Caco-2 (cell line): ENCODE measurements around the gene PACS1. TPM values are rescaled to one million over a fixed set of nuclear protein-coding genes. Genes with fewer than 3 reads are reported as not detected.

Experiments used
- BruUV-seq: library from RNA; stranded (reverse); fragments of 400-500 nt; replicated peaks from 2 replicates; lab custom pipeline; 2021; lab: Mats Ljungman, UMichigan
- CTCF ChIA-PET: fragments of 300-600 bp; sonication (Branson Sonifier 250); formaldehyde crosslinking; loops from one replicate; lab custom pipeline; 2022; ENCODE audit warnings: antibody characterized with exemption; lab: Charles Lee
- POLR2A ChIA-PET: fragments of 300-600 bp; sonication (Branson Sonifier 250); formaldehyde crosslinking; loops from one replicate; lab custom pipeline; 2022; ENCODE audit warnings: antibody characterized with exemption; lab: Charles Lee
- DNase-seq, 2 experiments: peaks; one replicate each; pipeline versions ENCODE4 v3.0.0 to v3.0.0-alpha.2; 2020 to 2022
- H3K27me3 ChIP-seq: replicated peaks from 2 replicates; pipeline ENCODE4 v1.6.0; 2011; ENCODE audit warnings: low read length; ENCODE audit not compliant: control insufficient read depth, insufficient read depth
- H3K36me3 ChIP-seq: 2 replicates; pipeline ENCODE4 v1.5.1; 2011; ENCODE audit warnings: low read length; ENCODE audit not compliant: control insufficient read depth, insufficient read depth
- H3K4me1 ChIP-seq: fragments of 250-450 bp; sonication (Bioruptor Pico); 2 replicates; pipeline ENCODE4 v1.5.1; 2020; ENCODE audit warnings: mild to moderate bottlenecking
- H3K4me3 ChIP-seq: 2 replicates; pipeline ENCODE4 v1.5.1; 2011; ENCODE audit warnings: low read depth, mild to moderate bottlenecking, control low read depth, low read length
- H3K9me3 ChIP-seq: fragments of 250-450 bp; sonication (Bioruptor Pico); 2 replicates; pipeline ENCODE4 v1.5.1; 2020; ENCODE audit warnings: mild to moderate bottlenecking, moderate library complexity
- H3K27ac Mint-ChIP-seq: one replicate; pipeline ENCODE4 v1.8.0; 2022; ENCODE audit warnings: mixed read lengths; ENCODE audit not compliant: unreplicated experiment
- H3K27me3 Mint-ChIP-seq: one replicate; pipeline ENCODE4 v1.8.0; 2022; ENCODE audit warnings: mixed read lengths; ENCODE audit not compliant: insufficient read depth, unreplicated experiment
- H3K36me3 Mint-ChIP-seq: one replicate; pipeline ENCODE4 v1.8.0; 2022; ENCODE audit warnings: mild to moderate bottlenecking, mixed read lengths; ENCODE audit not compliant: insufficient read depth, unreplicated experiment
- H3K4me1 Mint-ChIP-seq: one replicate; pipeline ENCODE4 v1.8.0; 2022; ENCODE audit warnings: low read depth, mixed read lengths; ENCODE audit not compliant: unreplicated experiment
- H3K4me3 Mint-ChIP-seq: one replicate; pipeline ENCODE4 v1.8.0; 2022; ENCODE audit warnings: mild to moderate bottlenecking, moderate library complexity, mixed read lengths; ENCODE audit not compliant: unreplicated experiment
- H3K9me3 Mint-ChIP-seq: one replicate; pipeline ENCODE4 v1.8.0; 2022; ENCODE audit warnings: mixed read lengths; ENCODE audit not compliant: unreplicated experiment
- intact Hi-C: fragments of 100-400 bp; cut with micrococcal nuclease; formaldehyde crosslinking; loops from one replicate; pipeline ENCODE4 v1.10.0; 2022; ENCODE audit not compliant: unreplicated experiment
- total RNA-seq: library from RNA; stranded (reverse); gene quantifications from 2 replicates; pipeline ENCODE4 v1.2.3, GENCODE V29; 2022
- TF ChIP-seq, protein P1 (sequence below), 2 experiments: fragments of 200-600 bp in 1 of 2; IDR thresholded peaks; 1 replicate in 1 of 2; 2 replicates in 1 of 2; pipeline versions ENCODE4 v1.5.1 to v1.8.0; 2011 to 2022; ENCODE audit warnings: antibody characterized with exemption in 1 of 2, control low read depth in 1 of 2, inconsistent platforms in 1 of 2, low read depth in 1 of 2, low read length in 1 of 2, mild to moderate bottlenecking in 1 of 2, moderate library complexity in 1 of 2; ENCODE audit not compliant: insufficient read depth in 1 of 2, severe bottlenecking in 1 of 2, unreplicated experiment in 1 of 2

PACS1 gene
- total RNA-seq, 1 experiment from 2014 or later: 82.2 TPM

GRCh38 chr11:66124564-66124963 is 54.5 kb downstream of the PACS1 start:
- no peak overlapping the region for H3K4me3 Mint-ChIP-seq
- intact Hi-C loops: no loop called here
- ChIA-PET CTCF (no interaction called here), POLR2A (no interaction called here)
- no peak for DNase-seq
- TF ChIP-seq, protein P1, sequence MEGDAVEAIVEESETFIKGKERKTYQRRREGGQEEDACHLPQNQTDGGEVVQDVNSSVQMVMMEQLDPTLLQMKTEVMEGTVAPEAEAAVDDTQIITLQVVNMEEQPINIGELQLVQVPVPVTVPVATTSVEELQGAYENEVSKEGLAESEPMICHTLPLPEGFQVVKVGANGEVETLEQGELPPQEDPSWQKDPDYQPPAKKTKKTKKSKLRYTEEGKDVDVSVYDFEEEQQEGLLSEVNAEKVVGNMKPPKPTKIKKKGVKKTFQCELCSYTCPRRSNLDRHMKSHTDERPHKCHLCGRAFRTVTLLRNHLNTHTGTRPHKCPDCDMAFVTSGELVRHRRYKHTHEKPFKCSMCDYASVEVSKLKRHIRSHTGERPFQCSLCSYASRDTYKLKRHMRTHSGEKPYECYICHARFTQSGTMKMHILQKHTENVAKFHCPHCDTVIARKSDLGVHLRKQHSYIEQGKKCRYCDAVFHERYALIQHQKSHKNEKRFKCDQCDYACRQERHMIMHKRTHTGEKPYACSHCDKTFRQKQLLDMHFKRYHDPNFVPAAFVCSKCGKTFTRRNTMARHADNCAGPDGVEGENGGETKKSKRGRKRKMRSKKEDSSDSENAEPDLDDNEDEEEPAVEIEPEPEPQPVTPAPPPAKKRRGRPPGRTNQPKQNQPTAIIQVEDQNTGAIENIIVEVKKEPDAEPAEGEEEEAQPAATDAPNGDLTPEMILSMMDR (IDR thresholded peaks at IDR 0.05; ENCODE audit: insufficient read depth in 1 of 2, low read depth in 1 of 2, low read length in 1 of 2, severe bottlenecking in 1 of 2, unreplicated experiment in 1 of 2): no peak
- Histone ChIP-seq H3K4me1 (peaks cover 43% of the 10 kb centered on the region), H3K36me3 (no peaks in the 10 kb centered on the region), H3K4me3 (no peak overlapping the region), H3K9me3 (no peaks in the 10 kb centered on the region), H3K27me3 (no peaks in the 10 kb centered on the region)
- H3K4me1 Mint-ChIP-seq: peaks cover 54% of the 10 kb centered on the region
- H3K36me3 Mint-ChIP-seq: peaks cover 8% of the 10 kb centered on the region
- H3K27me3 Mint-ChIP-seq: no peaks in the 10 kb centered on the region
- no peaks in the 10 kb centered on the region for H3K9me3 Mint-ChIP-seq
- H3K27ac Mint-ChIP-seq: no peak overlapping the region
- BruUV-seq: no TSS peak

DNA sequence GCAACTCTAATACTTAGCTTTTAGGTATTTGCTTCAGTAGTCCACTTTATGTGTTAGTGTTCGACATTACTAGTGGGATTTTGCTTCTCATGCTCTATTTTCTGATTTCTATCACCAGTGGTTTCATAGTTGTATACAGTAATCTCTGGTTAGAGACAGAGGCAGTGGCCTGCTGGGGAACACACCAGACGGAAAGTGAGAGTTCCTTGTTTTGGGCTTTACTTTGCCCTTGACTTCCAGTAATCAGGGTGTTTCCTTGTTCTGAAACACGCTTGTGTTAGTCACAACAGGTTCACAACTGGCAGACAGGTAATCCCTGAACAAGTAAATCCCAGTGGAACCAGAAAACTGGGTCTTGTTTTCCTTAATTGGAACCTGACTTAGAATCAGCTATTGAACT is 56.0 kb downstream of the PACS1 start:
- H3K36me3 ChIP-seq: no peaks in the 10 kb centered on the region
- Mint-ChIP-seq H3K27ac (no peak overlapping the region), H3K36me3 (peaks cover 4% of the 10 kb centered on the region), H3K4me1 (peaks cover 45% of the 10 kb centered on the region), H3K27me3 (no peaks in the 10 kb centered on the region), H3K9me3 (no peaks in the 10 kb centered on the region), H3K4me3 (no peak overlapping the region)
- POLR2A ChIA-PET: interaction anchor here (0.6 kb wide), 1 partner anchor 50 kb away, joined by 4 read pairs; no protein-coding TSS in a partner anchor
- intact Hi-C loops: no loop called here
- no peak for DNase-seq
- BruUV-seq: no TSS peak
- CTCF ChIA-PET: interaction anchor here (0.8 kb wide), 1 partner anchor 9 kb away, joined by 3 read pairs; no protein-coding TSS in a partner anchor
- H3K4me3 ChIP-seq: no peak overlapping the region
- no peaks in the 10 kb centered on the region for H3K9me3 ChIP-seq
- H3K4me1 ChIP-seq: peaks cover 28% of the 10 kb centered on the region; the same call in 1 of the 2 replicates
- H3K27me3 ChIP-seq: no peaks in the 10 kb centered on the region
- TF ChIP-seq, protein P1 (IDR thresholded peaks at IDR 0.05; ENCODE audit: insufficient read depth in 1 of 2, low read depth in 1 of 2, low read length in 1 of 2, severe bottlenecking in 1 of 2, unreplicated experiment in 1 of 2): no peak

- H3K4me3 ChIP-seq: no peak overlapping the region
- Mint-ChIP-seq H3K27ac (no peak overlapping the region), H3K4me3 (no peak overlapping the region), H3K27me3 (no peaks in the 10 kb centered on the region), H3K4me1 (peaks cover 36% of the 10 kb centered on the region), H3K9me3 (no peaks in the 10 kb centered on the region), H3K36me3 (peaks cover 4% of the 10 kb centered on the region)
- intact Hi-C loops: no loop called here
- no peak for DNase-seq
- CTCF ChIA-PET: no interaction called here
- H3K27me3 ChIP-seq: no peaks in the 10 kb centered on the region
- peaks cover 18% of the 10 kb centered on the region; the same call in 1 of the 2 replicates for H3K4me1 ChIP-seq
- H3K36me3 ChIP-seq: no peaks in the 10 kb centered on the region
- POLR2A ChIA-PET: interaction anchor here (0.6 kb wide), 1 partner anchor 49 kb away, joined by 4 read pairs; no protein-coding TSS in a partner anchor
- TF ChIP-seq, protein P1 (IDR thresholded peaks at IDR 0.05; ENCODE audit: insufficient read depth in 1 of 2, low read depth in 1 of 2, low read length in 1 of 2, severe bottlenecking in 1 of 2, unreplicated experiment in 1 of 2): no peak
- H3K9me3 ChIP-seq: no peaks in the 10 kb centered on the region
- BruUV-seq: no TSS peak
Measured at GRCh38 chr11:66126808-66127555, 56.9 kb downstream of the PACS1 start.
